IPS DF 4.7 (cell line): ENCODE measurements around the gene MRPL12.

Source experiments
- DNase-seq: peaks from one replicate; pipeline ENCODE4 v3.0.0-alpha.2; 2013; ENCODE audit warnings: low spot score; ENCODE audit errors: extremely low read depth

Gene MRPL12

GRCh38 chr17:81682565-81683207, 20.5 kb upstream of the MRPL12 start:
- no peak for DNase-seq

GRCh38 chr17:81683208-81683583, 20.0 kb upstream of the MRPL12 start:
- no peak for DNase-seq

DNA sequence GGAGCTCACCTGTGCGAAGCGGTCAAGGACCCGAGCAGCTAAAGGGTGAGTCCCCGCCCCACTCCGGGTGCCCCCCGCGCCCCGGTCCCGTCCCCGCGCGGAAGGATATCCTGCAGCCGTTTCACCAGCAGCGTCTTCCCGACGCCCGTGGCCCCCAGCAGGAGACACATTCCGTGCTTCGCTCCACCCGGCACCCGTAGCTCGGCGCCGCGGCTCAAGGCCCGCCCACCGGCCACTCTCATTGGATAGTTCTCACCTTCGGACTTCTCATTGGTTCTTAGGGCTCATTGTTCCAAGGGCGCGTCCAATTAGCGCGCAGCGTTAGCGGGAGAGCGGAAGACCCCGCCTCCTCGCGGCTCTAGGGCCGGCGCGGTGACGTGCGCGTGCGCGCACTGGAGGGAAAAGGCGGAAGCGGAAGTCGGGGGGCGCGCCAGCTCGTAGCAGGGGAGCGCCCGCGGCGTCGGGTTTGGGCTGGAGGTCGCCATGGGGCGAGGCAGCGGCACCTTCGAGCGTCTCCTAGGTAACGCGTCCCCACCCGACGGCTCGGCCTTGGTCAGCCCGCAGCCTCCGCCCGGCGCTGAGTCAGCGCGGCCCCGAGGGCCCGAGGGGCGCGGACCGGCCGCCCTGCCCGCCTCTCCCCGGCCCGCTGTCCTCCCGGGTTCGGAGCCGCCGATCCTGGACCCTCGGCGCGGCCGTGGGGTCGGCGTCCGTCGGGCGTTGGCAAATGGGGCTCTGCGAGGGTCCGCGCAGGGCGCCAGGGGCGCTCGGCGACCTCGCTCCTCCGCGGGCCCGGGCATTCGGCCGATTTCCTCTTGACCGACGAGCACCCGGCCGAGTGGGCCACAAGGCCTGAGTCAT, 19.4 kb upstream of the MRPL12 start, which contains the start of the genes ARL16 and HGS:
TSS of gene ARL16 (minus strand) at position 214 of the 858 bp plus-strand sequence. CDS start at position 170, 44 bp downstream.
TSS of gene HGS (plus strand) at position 428 of the 858 bp plus-strand sequence. CDS start at position 484, 56 bp downstream.
- peak; percentile 89 for DNase-seq

- DNase-seq, result no peak
These were observed 18.7 kb upstream of the MRPL12 start for GRCh38 chr17:81684442-81684911.

DNA sequence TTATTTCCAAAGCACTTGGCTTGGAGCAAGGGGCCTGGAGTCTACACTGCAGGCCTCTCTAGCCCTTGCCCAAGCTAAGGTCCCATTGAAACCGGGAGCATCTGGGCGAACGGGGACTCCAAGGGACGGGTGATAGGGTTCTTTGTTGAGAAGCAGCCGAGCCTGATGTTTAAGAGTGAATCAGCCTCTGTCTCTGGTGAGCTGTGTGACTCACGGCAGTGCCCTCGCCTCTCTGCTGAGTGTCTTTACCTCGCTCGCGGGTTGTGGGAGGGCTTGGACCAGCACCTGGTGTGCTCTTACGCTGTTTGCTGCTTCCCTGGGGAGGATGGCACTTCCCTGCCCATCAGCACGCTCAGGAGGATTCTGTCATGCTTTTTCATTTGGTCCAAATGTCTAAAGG, 18.1 kb upstream of the MRPL12 start:
- no peak for DNase-seq

GRCh38 chr17:81686614-81687013, 16.6 kb upstream of the MRPL12 start:
- DNase-seq, result no peak

DNA sequence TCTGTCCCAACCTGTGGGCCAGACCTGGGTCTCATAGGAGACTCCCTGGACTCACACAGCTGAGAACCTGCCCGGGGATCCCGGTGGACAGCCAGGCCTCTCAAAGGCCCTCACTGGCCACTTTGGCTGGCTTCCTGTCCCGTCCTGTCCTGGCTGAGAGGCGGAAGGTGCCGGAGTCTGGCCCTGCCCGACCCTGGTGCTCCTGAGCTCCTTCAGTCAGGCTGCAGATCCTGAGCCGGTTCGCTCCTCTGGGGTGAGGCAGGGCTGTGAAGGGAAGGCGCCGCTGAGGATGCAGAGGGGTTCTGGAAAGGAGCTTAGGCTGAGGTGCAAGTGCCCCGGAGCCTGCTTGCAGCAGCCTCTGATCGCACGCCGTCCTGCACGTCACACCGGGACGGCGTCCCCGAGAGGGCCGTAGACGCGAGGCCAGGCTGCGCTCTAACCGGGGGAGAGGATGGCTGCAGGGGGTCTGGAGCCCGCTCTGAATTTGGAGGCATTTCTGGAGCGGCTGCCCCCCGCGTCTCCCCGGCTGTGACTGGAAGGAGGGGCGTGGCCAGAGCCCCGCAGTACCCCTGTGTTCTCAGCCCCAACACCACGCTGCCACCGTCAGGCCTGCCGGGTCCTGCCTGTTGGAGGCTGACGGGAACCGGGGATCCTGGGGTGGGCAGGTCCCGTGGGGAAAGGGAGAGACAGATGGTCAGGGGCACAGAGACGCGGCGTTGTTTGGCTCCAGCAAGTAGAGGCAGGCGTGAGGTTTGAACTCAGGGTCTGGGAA, 15.2 kb upstream of the MRPL12 start:
- DNase-seq, result no peak

DNA sequence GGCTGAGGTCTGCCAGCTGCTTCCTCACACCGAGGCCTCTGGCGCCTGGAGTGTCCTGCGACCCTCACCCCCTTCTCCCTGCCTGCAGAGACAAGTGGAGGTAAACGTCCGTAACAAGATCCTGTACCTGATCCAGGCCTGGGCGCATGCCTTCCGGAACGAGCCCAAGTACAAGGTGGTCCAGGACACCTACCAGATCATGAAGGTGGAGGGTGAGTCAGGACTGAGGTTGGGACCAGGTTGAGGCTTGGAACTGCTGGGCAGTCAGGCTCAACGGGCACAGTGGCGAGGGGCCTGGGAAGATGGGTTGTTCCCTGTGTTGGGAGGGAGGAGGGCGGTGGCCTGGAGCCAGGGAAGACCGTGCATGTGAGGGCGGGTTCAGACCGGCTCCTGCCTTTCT, 14.6 kb upstream of the MRPL12 start:
- no peak for DNase-seq

GRCh38 chr17:81690066-81690465, 13.1 kb upstream of the MRPL12 start:
- DNase-seq, result no peak

- DNase-seq, result no peak
These were observed 12.6 kb upstream of the MRPL12 start for GRCh38 chr17:81690549-81690948.

DNA sequence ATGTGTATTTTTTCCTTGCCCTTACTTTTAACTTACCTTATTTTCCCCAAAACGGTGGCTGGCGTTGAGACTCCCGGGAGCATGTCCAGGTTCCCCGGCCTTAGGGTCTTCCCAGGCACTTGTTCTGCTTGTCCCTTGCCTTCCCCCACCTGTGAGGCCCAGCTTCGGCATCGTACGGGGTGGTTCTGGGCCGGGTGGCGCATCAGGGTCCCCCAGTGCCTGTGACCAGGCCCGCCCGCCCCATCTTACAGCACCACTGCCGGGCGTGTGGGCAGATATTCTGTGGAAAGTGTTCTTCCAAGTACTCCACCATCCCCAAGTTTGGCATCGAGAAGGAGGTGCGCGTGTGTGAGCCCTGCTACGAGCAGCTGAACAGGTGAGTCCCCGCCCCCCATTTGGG, 12.0 kb upstream of the MRPL12 start:
- no peak for DNase-seq

DNA sequence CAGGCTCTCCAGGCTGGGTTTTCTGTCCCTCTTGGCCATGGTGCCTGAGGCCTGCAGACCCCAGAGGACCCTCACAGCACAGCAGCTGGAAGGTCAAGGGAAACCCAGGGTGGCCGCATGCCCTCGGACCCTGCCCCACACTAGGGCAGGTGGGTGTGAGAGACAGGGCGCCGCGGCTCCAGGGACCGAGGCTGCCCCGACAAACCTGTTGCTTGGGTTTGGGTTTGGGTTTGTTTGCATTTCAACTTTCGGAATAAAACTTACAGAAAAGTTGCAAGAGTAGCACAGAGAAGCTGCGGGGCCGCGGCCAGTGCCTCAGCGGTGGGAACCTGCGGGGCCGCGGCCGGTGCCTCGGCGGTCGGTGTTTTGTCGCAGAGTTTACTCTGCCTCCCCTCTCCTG, 11.6 kb upstream of the MRPL12 start:
- no peak for DNase-seq

DNA sequence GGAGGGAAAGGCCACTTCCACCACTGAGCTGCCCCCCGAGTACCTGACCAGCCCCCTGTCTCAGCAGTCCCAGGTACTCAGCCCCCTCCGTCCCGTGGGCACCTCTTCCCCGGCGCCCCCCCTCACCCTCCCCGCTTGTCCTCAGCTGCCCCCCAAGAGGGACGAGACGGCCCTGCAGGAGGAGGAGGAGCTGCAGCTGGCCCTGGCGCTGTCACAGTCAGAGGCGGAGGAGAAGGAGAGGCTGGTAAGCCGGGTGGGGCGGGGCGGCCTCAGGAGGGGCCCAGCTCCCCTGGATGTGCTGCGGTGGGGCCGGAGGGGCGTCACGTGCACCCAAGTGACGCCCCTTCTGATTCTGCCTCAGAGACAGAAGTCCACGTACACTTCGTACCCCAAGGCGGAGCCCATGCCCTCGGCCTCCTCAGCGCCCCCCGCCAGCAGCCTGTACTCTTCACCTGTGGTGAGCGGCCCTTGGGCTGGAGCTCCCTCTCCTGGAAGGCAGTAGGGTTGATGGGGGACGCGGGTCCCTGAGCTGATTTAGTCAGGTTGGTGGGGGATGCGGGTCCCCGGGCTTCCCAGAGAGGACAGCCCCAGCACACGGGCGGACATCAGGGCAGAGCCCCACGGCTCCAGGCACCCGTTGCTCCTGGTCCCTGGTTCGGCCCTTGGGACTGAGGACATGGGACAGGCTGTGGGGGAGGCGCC, 9.5 kb upstream of the MRPL12 start:
- DNase-seq, result no peak

GRCh38 chr17:81694810-81695209, 8.4 kb upstream of the MRPL12 start:
- DNase-seq, result no peak

- no peak for DNase-seq
These were observed 8.0 kb upstream of the MRPL12 start for GRCh38 chr17:81695211-81695610.

- no peak for DNase-seq
These were observed 7.4 kb upstream of the MRPL12 start for GRCh38 chr17:81695801-81696200.

GRCh38 chr17:81696218-81696941, 6.8 kb upstream of the MRPL12 start:
- no peak for DNase-seq

DNA sequence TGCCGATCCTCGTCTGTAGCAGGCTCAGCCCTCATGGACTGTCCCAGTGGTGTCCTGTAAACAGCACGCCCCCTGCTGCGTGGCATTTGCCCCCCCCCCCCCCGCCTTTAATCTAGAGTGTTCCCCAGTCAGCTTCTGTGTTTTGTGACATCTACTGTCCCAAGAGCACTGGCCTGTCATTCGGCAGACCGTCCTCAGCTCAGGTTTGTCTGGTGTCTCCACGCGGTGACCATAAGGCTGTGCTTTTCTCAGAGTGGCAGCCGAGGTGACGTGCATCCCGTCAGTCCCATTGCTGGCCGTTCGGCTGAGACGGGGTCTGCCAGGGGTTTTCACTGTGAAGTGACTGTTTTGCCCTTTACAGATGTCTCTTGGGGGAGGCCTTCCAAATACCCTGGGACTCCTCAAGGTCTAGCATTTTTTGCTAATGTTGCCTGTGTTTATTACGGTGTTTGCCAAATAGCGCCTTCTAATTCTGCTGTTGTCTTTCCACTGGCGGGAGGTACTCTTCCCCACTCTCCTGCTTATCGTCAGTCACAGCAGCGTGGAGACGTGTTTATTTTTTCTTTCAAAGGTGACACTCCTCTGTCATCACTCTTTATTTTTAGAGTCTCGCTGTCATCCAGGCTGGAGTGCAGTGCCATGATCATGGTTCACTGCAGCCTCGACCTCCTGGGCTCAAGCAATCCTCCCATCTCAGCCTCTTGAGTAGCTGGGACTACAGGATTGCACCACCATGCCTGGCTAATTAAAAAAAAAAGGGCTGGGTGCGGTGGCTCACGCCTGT, 5.7 kb upstream of the MRPL12 start:
- no peak for DNase-seq

GRCh38 chr17:81700353-81701287, 2.5 kb upstream of the MRPL12 start:
- DNase-seq, result no peak
